Astrocyte (in vitro differentiated cells and primary cell): Measurements from ENCODE around the gene RALGPS2.

ENCODE experiments used
- CTCF ChIP-seq: IDR thresholded peaks from 2 replicates; pipeline ENCODE4 v1.5.1; 2011; ENCODE audit warnings: low read depth, mild to moderate bottlenecking, inconsistent platforms, low read length, moderate library complexity; ENCODE audit not compliant: insufficient read depth
- EZH2 ChIP-seq: IDR thresholded peaks from 2 replicates; pipeline ENCODE4 v1.6.1; 2012; ENCODE audit warnings: mild to moderate bottlenecking, low read length, inconsistent platforms; ENCODE audit not compliant: insufficient read depth

GRCh38 chr1:178751046-178751445, 26.0 kb downstream of the RALGPS2 start:
- TF ChIP-seq CTCF (no peak), EZH2 (no peak)
